ENCODE results near the gene PPARA. TPM values are rescaled to one million over a fixed set of nuclear protein-coding genes. Genes with fewer than 3 reads are reported as not detected.
"Not testable (repeated sequence)": the region's sequence is repeated elsewhere in the genome, so short reads cannot be mapped to it uniquely, and the experiment has no call there.

The PPARA gene
- polyA plus RNA-seq, 3 donors, result 23.3 to 39.7 (median 38.3) TPM

- DNase-seq, result no peak
Observed at GRCh38 chr22:46125311-46125710, 25.0 kb upstream of the PPARA start.

- no peak for DNase-seq
Observed at GRCh38 chr22:46125816-46126765, 24.2 kb upstream of the PPARA start.

GRCh38 chr22:46126853-46127385 lies 23.4 kb upstream of the PPARA start:
- no peak for DNase-seq

GRCh38 chr22:46127556-46127955 lies 22.8 kb upstream of the PPARA start:
- DNase-seq, result no peak

- DNase-seq, result no peak
Observed at GRCh38 chr22:46128606-46129005, 21.7 kb upstream of the PPARA start.

GRCh38 chr22:46129390-46130041 lies 20.8 kb upstream of the PPARA start:
- no peak for DNase-seq

GRCh38 chr22:46131151-46131587 lies 19.2 kb upstream of the PPARA start:
- no peak for DNase-seq

- DNase-seq, result not testable (repeated sequence)
Observed at GRCh38 chr22:46132193-46132829, 18.0 kb upstream of the PPARA start.

GRCh38 chr22:46132830-46133587 lies 17.3 kb upstream of the PPARA start:
- no peak for DNase-seq

GRCh38 chr22:46133588-46133855 lies 16.8 kb upstream of the PPARA start:
- DNase-seq, result no peak

GRCh38 chr22:46134111-46134705 lies 16.1 kb upstream of the PPARA start:
- no peak for DNase-seq

GRCh38 chr22:46135611-46136485 lies 14.5 kb upstream of the PPARA start:
- DNase-seq, result no peak

- DNase-seq, result no peak
Observed at GRCh38 chr22:46136486-46137217, 13.7 kb upstream of the PPARA start.

GRCh38 chr22:46137218-46137766 lies 13.0 kb upstream of the PPARA start:
- DNase-seq, result no peak

GRCh38 chr22:46138058-46138797 lies 12.1 kb upstream of the PPARA start:
- no peak for DNase-seq

- not testable (repeated sequence) for DNase-seq
Observed at GRCh38 chr22:46139417-46139816, 10.9 kb upstream of the PPARA start.

- no peak for DNase-seq
Observed at GRCh38 chr22:46139895-46140350, 10.4 kb upstream of the PPARA start.

All from renal pelvis (tissue), 4 donors.